AG09309 (cell line): ENCODE data around the gene ARRB2.

Experiments used
- DNase-seq: peaks from one replicate; pipeline ENCODE4 v3.0.0-alpha.2; 2010; ENCODE audit warnings: low read depth
- H3K4me3 ChIP-seq: 2 replicates; pipeline ENCODE4 v1.5.1; 2011; ENCODE audit warnings: mild to moderate bottlenecking, low read depth, low read length, moderate library complexity; ENCODE audit not compliant: control insufficient read depth
- TF ChIP-seq, protein P1 (sequence below): IDR thresholded peaks from 2 replicates; pipeline ENCODE4 v1.5.1; 2011; ENCODE audit warnings: mild to moderate bottlenecking, low read depth, low read length, inconsistent platforms; ENCODE audit not compliant: insufficient read depth, control insufficient read depth; ENCODE audit errors: missing control alignments

Gene ARRB2

DNA sequence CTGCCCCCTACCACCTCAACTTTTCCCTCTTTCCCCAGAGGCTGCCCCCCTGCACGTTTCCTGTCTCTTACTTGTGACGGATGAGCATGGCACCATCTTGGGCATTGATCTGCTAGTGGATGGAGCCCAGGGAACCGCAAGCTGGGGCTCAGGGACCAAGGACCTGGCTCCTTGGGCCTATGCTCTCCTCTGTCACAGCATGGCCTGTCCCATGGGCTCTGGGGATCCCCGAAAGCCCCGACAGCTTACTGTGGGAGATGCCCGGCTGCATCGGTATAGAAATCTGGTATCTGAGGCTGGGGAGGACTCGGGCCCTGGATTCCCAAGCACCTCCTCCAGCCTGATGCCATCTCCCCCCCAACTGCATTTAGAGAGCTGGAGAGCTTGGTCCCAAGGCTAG, 31.1 kb downstream of the ARRB2 start:
- TF ChIP-seq, protein P1, sequence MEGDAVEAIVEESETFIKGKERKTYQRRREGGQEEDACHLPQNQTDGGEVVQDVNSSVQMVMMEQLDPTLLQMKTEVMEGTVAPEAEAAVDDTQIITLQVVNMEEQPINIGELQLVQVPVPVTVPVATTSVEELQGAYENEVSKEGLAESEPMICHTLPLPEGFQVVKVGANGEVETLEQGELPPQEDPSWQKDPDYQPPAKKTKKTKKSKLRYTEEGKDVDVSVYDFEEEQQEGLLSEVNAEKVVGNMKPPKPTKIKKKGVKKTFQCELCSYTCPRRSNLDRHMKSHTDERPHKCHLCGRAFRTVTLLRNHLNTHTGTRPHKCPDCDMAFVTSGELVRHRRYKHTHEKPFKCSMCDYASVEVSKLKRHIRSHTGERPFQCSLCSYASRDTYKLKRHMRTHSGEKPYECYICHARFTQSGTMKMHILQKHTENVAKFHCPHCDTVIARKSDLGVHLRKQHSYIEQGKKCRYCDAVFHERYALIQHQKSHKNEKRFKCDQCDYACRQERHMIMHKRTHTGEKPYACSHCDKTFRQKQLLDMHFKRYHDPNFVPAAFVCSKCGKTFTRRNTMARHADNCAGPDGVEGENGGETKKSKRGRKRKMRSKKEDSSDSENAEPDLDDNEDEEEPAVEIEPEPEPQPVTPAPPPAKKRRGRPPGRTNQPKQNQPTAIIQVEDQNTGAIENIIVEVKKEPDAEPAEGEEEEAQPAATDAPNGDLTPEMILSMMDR, result no peak
- H3K4me3 ChIP-seq, result no peak overlapping the region
- DNase-seq, result no peak

DNA sequence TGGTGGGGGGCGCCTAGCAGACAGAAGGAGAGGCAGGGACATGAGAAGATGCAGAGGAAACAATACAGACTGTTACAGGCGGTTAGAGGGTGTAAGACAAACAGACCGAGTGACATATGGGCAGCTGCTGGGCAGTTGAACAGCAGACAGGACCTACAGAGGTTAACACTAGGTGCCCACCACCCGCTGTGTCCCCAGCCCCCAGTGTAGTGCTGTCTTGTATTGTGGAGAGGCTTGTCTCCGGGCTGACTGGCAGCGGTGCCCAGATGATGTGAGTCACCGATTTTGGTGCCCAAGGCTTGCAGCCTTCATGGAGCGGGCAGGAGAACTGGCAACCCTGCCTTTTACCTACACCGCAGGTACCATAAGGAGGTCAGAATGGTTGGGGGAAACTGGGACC, 31.7 kb downstream of the ARRB2 start:
- no peak overlapping the region for H3K4me3 ChIP-seq
- TF ChIP-seq, protein P1, result no peak
- no peak for DNase-seq

DNA sequence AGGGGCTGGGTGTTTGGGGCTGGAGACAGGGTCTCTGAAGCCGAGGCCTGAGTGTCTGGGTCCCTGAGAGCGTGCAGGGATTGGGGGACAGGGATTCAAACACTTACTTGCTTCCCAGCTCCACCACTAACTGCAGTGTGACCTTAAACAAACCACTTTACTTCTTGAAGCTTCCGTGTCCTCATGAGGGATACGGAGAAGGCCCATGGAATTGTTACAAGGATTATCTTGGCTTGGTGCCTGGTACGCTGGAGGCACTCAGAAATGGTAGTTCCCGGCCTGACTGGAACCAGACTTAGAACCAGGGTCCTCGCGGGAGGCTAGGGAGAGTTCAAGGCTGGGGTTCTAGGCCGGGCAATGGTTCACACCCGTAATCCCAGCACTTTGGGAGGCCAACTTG, 32.2 kb downstream of the ARRB2 start:
- no peak overlapping the region for H3K4me3 ChIP-seq
- DNase-seq, result no peak
- TF ChIP-seq, protein P1, result no peak

DNA sequence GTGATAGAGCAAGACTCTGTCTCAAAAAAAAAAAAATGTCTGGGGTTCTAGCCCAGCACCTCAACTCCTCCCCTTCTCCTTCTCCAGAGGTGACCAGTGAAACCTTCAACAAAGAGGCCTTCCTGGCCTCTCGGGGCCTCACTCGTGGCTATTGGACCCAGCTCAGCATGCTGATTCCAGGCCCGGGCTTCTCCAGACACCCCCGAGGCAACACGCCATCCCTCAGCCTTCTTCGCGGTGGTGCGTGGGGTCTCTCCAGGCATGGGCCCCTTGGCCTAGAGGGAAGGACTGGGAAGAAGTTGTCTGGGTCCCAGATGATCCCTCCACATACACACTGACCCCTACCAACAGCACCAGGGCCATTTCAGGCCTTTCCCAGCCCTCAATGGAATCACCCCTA, 32.8 kb downstream of the ARRB2 start:
- no peak overlapping the region for H3K4me3 ChIP-seq
- no peak for DNase-seq
- TF ChIP-seq, protein P1, result no peak

DNA sequence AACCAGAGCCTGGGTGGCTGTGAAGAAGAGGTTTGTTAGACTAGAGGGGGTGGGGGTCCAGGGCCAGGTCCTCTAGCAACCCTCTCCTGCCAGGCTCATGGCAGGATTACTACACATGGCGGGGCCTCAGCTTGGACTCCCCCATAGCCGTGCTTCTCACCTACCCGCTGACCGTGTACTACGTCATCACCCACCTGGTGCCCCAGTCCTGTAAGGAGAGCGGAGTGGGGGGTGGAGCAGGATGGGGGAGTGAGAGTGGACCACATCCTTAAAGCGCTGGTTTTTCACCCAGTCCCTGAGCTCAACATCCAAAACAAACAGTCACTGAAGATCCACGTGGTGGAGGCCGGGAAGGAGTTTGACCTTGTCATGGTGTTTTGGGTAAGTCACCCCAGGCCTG, 33.5 kb downstream of the ARRB2 start:
- H3K4me3 ChIP-seq, result no peak overlapping the region
- DNase-seq, result no peak
- TF ChIP-seq, protein P1, result no peak

DNA sequence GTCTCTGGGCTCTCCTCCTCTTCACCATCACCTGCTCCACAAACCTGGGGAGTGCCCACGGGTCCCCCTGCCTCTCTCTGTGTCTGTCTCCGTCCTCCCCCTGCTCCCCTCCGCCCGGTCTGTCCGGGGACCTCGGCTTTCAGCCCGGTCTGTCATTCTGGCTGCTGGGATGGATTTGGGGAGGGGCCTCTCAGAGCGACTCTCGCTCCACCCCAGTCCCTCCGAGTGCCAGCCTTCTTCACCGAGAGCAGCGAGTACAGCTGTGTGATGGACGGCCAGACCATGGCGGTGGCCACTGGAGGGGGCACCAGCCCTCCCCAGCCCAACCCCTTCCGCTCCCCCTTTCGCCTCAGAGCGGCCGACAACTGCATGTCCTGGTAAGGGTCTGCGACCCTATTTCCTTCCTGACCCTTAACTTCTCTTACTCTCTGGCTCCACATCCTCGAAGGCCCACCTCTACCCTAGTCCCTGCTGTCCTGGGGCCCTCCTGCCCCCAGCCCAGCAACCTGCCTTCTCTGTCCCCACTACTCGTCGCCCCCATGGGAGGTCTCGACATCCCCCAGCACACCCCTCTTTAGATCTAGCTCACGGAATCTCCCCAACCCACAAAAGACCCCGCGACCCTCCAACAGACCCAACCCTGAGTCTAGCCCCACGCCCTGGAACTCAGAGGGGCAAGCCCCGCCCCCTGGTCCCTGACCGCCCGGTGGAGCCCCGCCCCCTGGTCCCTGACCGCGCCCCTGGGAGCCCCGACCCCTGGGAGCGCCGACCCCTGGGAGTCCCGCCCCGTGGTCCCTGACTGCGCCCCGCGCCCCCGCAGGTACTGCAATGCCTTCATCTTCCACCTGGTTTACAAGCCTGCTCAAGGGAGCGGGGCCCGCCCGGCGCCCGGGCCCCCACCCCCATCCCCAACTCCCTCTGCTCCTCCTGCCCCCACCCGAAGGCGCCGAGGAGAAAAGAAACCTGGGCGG, 34.9 kb downstream of the ARRB2 start:
- TF ChIP-seq, protein P1, result no peak
- no peak for DNase-seq
- no peak overlapping the region for H3K4me3 ChIP-seq
